SK-N-SH (cell line): ENCODE results near the gene INIP. TPM values are rescaled to one million over a fixed set of nuclear protein-coding genes. Genes with fewer than 3 reads are reported as not detected.

ENCODE experiments used
- CTCF ChIA-PET: fragments of 300-600, 350-600 bp; formaldehyde crosslinking; extraction: SDS; loops from one replicate; lab custom pipeline; 2021; lab: Yijun Ruan, JAX
- POLR2A ChIA-PET: fragments of 350-600 bp; sonication (Branson Sonifier 250); formaldehyde crosslinking; extraction: SDS; loops from one replicate; lab custom pipeline; 2020; ENCODE audit warnings: antibody characterized with exemption, inconsistent platforms; lab: Yijun Ruan, JAX
- DNase-seq: peaks from one replicate; pipeline ENCODE4 v3.0.0; 2012
- H2AFZ ChIP-seq: fragments of 200-600 bp; sonication (generic); 2 replicates; pipeline ENCODE4 v1.8.1; 2016; ENCODE audit warnings: antibody characterized with exemption, mild to moderate bottlenecking, low read depth
- H3F3A ChIP-seq: fragments of 200-600 bp; sonication (generic); replicated peaks from 2 replicates; pipeline ENCODE3; 2016; ENCODE audit warnings: antibody characterized with exemption, mild to moderate bottlenecking; ENCODE audit not compliant: insufficient read depth
- H3K27ac ChIP-seq, 2 experiments: fragments of 200-500 bp in 1 of 2; fragments of 200-600 bp in 1 of 2; sonication (Bioruptor generic) in 1 of 2; sonication (generic), shearing (Covaris generic) in 1 of 2; 2 replicates each; pipeline versions ENCODE4 v1.5.1 to v1.6.1; 2014 to 2016; ENCODE audit warnings: low read depth in 2 of 2, inconsistent platforms in 1 of 2, low read length in 1 of 2, mild to moderate bottlenecking in 1 of 2, mixed read lengths in 1 of 2
- H3K27me3 ChIP-seq: fragments of 200-600 bp; sonication (generic), shearing (Covaris generic); 2 replicates; pipeline ENCODE4 v1.6.1; 2016; ENCODE audit warnings: mixed run types; ENCODE audit not compliant: insufficient read depth
- H3K36me3 ChIP-seq, 2 experiments: fragments of 200-500 bp in 1 of 2; fragments of 200-600 bp in 1 of 2; sonication (Bioruptor generic) in 1 of 2; sonication (generic) in 1 of 2; replicated peaks in 1 of 2; 2 replicates each; pipeline versions ENCODE3 to v1.5.1; 2014 to 2016; ENCODE audit warnings: low read length in 1 of 2, mild to moderate bottlenecking in 1 of 2; ENCODE audit not compliant: insufficient read depth in 2 of 2, control insufficient read depth in 1 of 2
- H3K4me1 ChIP-seq, 2 experiments: fragments of 200-500 bp in 1 of 2; fragments of 200-600 bp in 1 of 2; sonication (Bioruptor generic) in 1 of 2; sonication (generic), shearing (Covaris generic) in 1 of 2; 2 replicates each; pipeline versions ENCODE4 v1.5.1 to v1.6.1; 2014 to 2016; ENCODE audit warnings: low read depth in 1 of 2, low read length in 1 of 2, mixed run types in 1 of 2; ENCODE audit not compliant: insufficient read depth in 2 of 2, control insufficient read depth in 1 of 2
- H3K4me2 ChIP-seq: fragments of 200-600 bp; sonication (generic), shearing (Covaris generic); 2 replicates; pipeline ENCODE4 v1.6.1; 2017; ENCODE audit warnings: mixed run types
- H3K4me3 ChIP-seq, 2 experiments: fragments of 200-500 bp in 1 of 2; fragments of 200-600 bp in 1 of 2; sonication (Bioruptor generic) in 1 of 2; sonication (generic), shearing (Covaris generic) in 1 of 2; 2 replicates each; pipeline versions ENCODE4 v1.5.1 to v1.8.1; 2014 to 2016; ENCODE audit warnings: low read depth in 2 of 2, inconsistent platforms in 1 of 2, low read length in 1 of 2, mild to moderate bottlenecking in 1 of 2, mixed read lengths in 1 of 2, moderate library complexity in 1 of 2
- H3K79me2 ChIP-seq: fragments of 200-600 bp; sonication (generic); 2 replicates; pipeline ENCODE4 v1.8.1; 2017; ENCODE audit warnings: mild to moderate bottlenecking; ENCODE audit not compliant: insufficient read depth
- H3K9ac ChIP-seq: fragments of 200-600 bp; sonication (generic); 2 replicates; pipeline ENCODE4 v1.6.1; 2017; ENCODE audit warnings: mixed run types
- H3K9me2 ChIP-seq: fragments of 200-600 bp; sonication (generic); 2 replicates; pipeline ENCODE4 v1.6.1; 2017; ENCODE audit warnings: mixed run types
- H3K9me3 ChIP-seq: fragments of 200-600 bp; sonication (generic); 2 replicates; pipeline ENCODE4 v1.6.1; 2017; ENCODE audit warnings: mixed run types, mild to moderate bottlenecking, moderate library complexity
- H4K20me1 ChIP-seq: fragments of 200-600 bp; sonication (generic); 2 replicates; pipeline ENCODE4 v1.6.1; 2017; ENCODE audit warnings: mild to moderate bottlenecking, mixed run types; ENCODE audit not compliant: insufficient read depth
- CTCF ChIP-seq: fragments of 200-600 bp; sonication (generic); IDR thresholded peaks from 2 replicates; pipeline ENCODE4 v1.6.1; 2017; ENCODE audit warnings: antibody characterized with exemption, mild to moderate bottlenecking, moderate library complexity
- ELF1 ChIP-seq: IDR thresholded peaks from 2 replicates; pipeline ENCODE4 v1.4.0; 2012
- EP300 ChIP-seq, 2 experiments: IDR thresholded peaks; 2 replicates each; pipeline versions ENCODE4 v1.4.0 to v1.6.1; 2012; ENCODE audit warnings: borderline replicate concordance in 1 of 2, low read depth in 1 of 2, low read length in 1 of 2
- FOSL2 ChIP-seq: IDR thresholded peaks from 2 replicates; pipeline ENCODE4 v1.4.0; 2012; ENCODE audit warnings: low read depth, mild to moderate bottlenecking, moderate library complexity, borderline replicate concordance
- FOXM1 ChIP-seq: IDR thresholded peaks from 2 replicates; pipeline ENCODE4 v1.4.0; 2012; ENCODE audit warnings: low read depth, mild to moderate bottlenecking
- GABPA ChIP-seq: IDR thresholded peaks from 2 replicates; pipeline ENCODE4 v1.4.0; 2012; ENCODE audit warnings: low read depth, mild to moderate bottlenecking
- GATA2 ChIP-seq: sonication (generic); formaldehyde crosslinking; IDR thresholded peaks from 2 replicates; pipeline ENCODE4 v1.5.0; 2020; ENCODE audit warnings: mild to moderate bottlenecking, missing genetic modification reagents
- MAX ChIP-seq: IDR thresholded peaks from 2 replicates; pipeline ENCODE4 v1.4.0; 2012; ENCODE audit warnings: low read depth
- MEF2A ChIP-seq: IDR thresholded peaks from 2 replicates; pipeline ENCODE4 v1.4.0; 2012; ENCODE audit warnings: low read depth, borderline replicate concordance
- POLR2AphosphoS5 ChIP-seq: IDR thresholded peaks from 2 replicates; pipeline ENCODE4 v1.6.1; 2012; ENCODE audit warnings: low read depth, low read length
- RAD21 ChIP-seq: IDR thresholded peaks from 2 replicates; pipeline ENCODE4 v1.6.1; 2012; ENCODE audit warnings: mild to moderate bottlenecking, low read length
- RCOR1 ChIP-seq: fragments of 150-350 bp; IDR thresholded peaks from 2 replicates; pipeline ENCODE4 v1.6.1; 2017; ENCODE audit warnings: antibody characterized with exemption, low read length
- RXRA ChIP-seq: IDR thresholded peaks from 2 replicates; pipeline ENCODE4 v1.4.0; 2012; ENCODE audit warnings: low read depth, mild to moderate bottlenecking, borderline replicate concordance
- TAF1 ChIP-seq: IDR thresholded peaks from 2 replicates; pipeline ENCODE4 v1.6.1; 2012; ENCODE audit warnings: low read depth, mild to moderate bottlenecking, low read length, moderate library complexity, borderline replicate concordance
- YY1 ChIP-seq: IDR thresholded peaks from 2 replicates; pipeline ENCODE4 v1.4.0; 2012; ENCODE audit warnings: low read depth, mild to moderate bottlenecking
- WGBS: methylation state at CpG from one replicate; pipeline ENCODE4 v1.1.6; 2017; ENCODE audit warnings: low lambda C conversion rate; 5-methylcytosine and 5-hydroxymethylcytosine counted together
- polyA plus RNA-seq, 3 experiments: library from polyadenylated mRNA; depleted of rRNA; stranded (reverse); fragments of >200 nt; gene quantifications; 2 replicates each; pipeline ENCODE4 v1.2.3, GENCODE V29; 2012
- TF ChIP-seq, protein P1 (sequence below): IDR thresholded peaks from 2 replicates; pipeline ENCODE4 v1.6.1; 2012; ENCODE audit warnings: mild to moderate bottlenecking, low read depth, low read length, moderate library complexity

INIP gene
- polyA plus RNA-seq, 1 of the 3 experiments (the other 2 are of a cell fraction), result 7.9 TPM

DNA sequence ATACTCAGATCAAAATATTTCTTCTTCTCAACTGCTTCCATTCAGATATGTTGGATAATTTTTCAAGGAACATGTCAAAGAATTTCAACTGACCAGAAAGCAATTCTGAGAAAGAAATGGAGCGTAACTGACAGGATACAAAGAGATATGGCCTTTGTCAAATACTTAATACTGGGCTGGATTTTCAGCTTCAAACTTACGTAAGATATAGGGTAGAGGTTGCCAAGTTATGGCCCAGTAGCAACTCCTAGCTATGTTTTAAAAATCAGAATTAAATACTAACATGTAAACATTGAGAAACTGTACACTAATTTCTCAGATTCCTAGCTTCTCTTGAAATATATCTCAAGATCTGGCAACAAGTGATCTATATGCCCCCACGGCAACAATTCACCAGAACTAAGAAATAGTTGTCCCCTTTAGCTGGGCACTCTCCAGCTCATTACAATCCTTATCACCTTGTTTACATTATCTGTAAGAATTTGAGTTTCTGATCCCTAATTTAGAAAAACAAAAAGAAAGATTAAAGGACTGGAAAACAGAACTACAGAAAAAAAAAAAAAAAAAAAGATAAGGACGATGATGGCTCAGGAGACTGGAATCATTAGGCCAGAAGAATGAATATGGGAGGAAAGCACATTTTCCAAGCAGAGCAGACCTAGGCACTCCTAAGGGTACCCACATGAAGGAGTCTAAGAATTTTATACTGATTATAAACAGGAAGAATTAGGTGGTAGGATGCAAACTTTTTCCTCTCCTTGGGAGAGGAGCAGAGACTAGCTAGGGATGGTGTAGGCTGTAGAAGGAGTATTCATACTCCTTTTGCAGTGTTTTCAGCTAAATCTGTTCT lies 23.0 kb downstream of the INIP start:
- DNase-seq, result no peak
- Histone ChIP-seq H3K9ac (no peak overlapping the region), H3K79me2 (0 out of 2 replicates have a peak, but pooled peaks cover 4% of the 10 kb centered on the region), H3K9me3 (no peaks in the 10 kb centered on the region), H3K27me3 (no peaks in the 10 kb centered on the region), H3K4me3 (no peak overlapping the region), H3K27ac (no peak overlapping the region), H3K4me1 (no peaks in the 10 kb centered on the region), H3K9me2 (no peaks in the 10 kb centered on the region), H3K36me3 (peaks cover 5 to 39% of the 10 kb centered on the region in 2 experiments), H4K20me1 (no peaks in the 10 kb centered on the region), H3K4me2 (no peak overlapping the region), H2AFZ (no peak overlapping the region), H3F3A (no peaks in the 10 kb centered on the region)
- 95% methylated on average over 4 of the region's 4 CpGs for WGBS
- POLR2A ChIA-PET, result no interaction called here
- TF ChIP-seq RCOR1 (no peak), RXRA (no peak), MEF2A (no peak), FOXM1 (no peak), TAF1 (no peak), YY1 (no peak), CTCF (no peak), POLR2AphosphoS5 (no peak), GATA2 (CRISPR knock-in tag) (no peak), MAX (no peak), ELF1 (no peak), RAD21 (no peak), EP300 (IDR thresholded peaks at IDR 0.05; ENCODE audit: borderline replicate concordance in 1 of 2, low read depth in 1 of 2, low read length in 1 of 2) (no peak)
- CTCF ChIA-PET, result no interaction called here

DNA sequence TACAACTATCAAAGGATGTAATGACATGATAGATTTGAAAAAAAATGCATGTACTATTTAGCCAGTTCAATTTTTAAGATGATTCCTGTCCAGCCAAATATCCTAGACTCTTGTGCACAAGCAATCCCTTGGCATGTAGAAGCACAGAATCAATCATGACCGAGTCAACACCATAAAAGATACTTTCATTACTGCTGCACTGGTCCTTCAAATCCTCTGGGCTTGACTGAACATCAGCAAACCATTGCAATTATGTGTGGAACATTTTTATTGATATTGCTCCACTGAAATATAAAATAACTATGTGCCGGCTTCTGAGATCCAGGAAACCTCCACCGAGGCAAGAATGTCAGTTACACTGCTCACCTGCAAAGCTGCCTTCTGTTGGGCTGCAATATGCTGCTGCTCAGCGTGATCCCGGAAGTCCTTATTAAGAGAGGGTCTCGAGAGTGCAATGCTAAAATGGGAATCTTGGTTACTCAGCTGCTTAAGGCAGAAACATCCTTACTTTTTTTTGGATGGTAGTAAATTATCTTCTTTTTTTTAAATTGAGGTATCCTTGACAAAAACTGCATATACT lies 28.7 kb downstream of the INIP start:
- H3K4me3 ChIP-seq, result no peak overlapping the region
- H3K4me1 ChIP-seq, result no peaks in the 10 kb centered on the region
- H3K36me3 ChIP-seq, result peaks cover 16 to 47% of the 10 kb centered on the region in 2 experiments
- no peaks in the 10 kb centered on the region for H3K27me3 ChIP-seq
- CTCF ChIA-PET, result interaction anchor here (1.5 kb wide), 1 partner anchor 328 kb away, joined by 3 read pairs; no protein-coding TSS in a partner anchor
- WGBS, result 100% methylated on average over 6 of the region's 6 CpGs
- H3K9me3 ChIP-seq, result no peaks in the 10 kb centered on the region
- POLR2A ChIA-PET, result no interaction called here
- H3K9me2 ChIP-seq, result no peaks in the 10 kb centered on the region
- H3K4me2 ChIP-seq, result no peak overlapping the region
- H4K20me1 ChIP-seq, result no peaks in the 10 kb centered on the region
- H3F3A ChIP-seq, result no peaks in the 10 kb centered on the region
- DNase-seq, result no peak
- H3K9ac ChIP-seq, result no peak overlapping the region
- no peak overlapping the region for H2AFZ ChIP-seq
- no peak overlapping the region for H3K27ac ChIP-seq
- TF ChIP-seq, protein P1, sequence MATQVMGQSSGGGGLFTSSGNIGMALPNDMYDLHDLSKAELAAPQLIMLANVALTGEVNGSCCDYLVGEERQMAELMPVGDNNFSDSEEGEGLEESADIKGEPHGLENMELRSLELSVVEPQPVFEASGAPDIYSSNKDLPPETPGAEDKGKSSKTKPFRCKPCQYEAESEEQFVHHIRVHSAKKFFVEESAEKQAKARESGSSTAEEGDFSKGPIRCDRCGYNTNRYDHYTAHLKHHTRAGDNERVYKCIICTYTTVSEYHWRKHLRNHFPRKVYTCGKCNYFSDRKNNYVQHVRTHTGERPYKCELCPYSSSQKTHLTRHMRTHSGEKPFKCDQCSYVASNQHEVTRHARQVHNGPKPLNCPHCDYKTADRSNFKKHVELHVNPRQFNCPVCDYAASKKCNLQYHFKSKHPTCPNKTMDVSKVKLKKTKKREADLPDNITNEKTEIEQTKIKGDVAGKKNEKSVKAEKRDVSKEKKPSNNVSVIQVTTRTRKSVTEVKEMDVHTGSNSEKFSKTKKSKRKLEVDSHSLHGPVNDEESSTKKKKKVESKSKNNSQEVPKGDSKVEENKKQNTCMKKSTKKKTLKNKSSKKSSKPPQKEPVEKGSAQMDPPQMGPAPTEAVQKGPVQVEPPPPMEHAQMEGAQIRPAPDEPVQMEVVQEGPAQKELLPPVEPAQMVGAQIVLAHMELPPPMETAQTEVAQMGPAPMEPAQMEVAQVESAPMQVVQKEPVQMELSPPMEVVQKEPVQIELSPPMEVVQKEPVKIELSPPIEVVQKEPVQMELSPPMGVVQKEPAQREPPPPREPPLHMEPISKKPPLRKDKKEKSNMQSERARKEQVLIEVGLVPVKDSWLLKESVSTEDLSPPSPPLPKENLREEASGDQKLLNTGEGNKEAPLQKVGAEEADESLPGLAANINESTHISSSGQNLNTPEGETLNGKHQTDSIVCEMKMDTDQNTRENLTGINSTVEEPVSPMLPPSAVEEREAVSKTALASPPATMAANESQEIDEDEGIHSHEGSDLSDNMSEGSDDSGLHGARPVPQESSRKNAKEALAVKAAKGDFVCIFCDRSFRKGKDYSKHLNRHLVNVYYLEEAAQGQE, result no peak
- TF ChIP-seq RCOR1 (no peak), FOSL2 (no peak), GABPA (no peak)
- H3K79me2 ChIP-seq, result no peaks in the 10 kb centered on the region
